ENCODE results near the gene AARSD1. TPM values are rescaled to one million over a fixed set of nuclear protein-coding genes. Genes with fewer than 3 reads are reported as not detected.
A peak's percentile ranks its signal among the peaks of the same experiment; 100 is the strongest.

The AARSD1 gene, protein sequence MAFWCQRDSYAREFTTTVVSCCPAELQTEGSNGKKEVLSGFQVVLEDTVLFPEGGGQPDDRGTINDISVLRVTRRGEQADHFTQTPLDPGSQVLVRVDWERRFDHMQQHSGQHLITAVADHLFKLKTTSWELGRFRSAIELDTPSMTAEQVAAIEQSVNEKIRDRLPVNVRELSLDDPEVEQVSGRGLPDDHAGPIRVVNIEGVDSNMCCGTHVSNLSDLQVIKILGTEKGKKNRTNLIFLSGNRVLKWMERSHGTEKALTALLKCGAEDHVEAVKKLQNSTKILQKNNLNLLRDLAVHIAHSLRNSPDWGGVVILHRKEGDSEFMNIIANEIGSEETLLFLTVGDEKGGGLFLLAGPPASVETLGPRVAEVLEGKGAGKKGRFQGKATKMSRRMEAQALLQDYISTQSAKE
- total RNA-seq = 16.2 and 16.7 TPM in 2 replicates

DNA sequence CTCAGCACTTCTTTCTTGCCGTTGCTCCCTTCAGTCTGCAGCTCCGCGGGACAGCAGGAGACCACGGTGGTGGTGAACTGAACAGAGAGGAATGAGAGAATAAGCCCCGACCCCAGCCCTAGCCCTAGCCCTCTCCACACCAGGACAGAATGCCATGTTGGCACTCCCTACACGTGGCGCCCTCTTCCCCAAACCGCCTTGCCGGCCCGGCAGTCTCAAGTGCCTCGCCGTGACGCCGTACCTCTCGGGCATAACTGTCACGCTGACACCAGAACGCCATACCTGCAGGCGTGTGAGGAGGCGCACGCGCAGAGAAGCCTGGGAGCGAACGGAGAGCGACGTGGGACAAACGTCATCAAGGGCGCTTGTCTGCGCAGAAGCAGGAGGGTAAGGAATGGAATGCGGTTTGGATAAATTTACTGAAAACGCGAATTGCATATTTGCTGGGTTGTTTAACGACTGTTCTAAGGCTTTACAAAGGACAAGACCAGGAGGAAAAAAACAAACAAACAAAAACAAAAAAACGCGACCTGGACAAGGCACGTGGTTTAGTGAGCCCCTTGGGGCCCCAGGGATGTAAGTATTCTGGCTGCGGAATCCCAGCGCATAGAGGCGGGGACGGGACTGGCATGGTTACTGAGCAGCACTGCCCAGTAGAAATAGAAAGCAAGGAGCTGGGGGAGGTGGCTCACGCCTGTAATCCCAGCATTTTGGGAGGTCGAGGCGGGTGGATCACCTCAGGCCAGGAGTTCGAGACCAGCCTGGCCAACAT is at the start of gene AARSD1:
AARSD1 (minus strand) TSS at position 294 of the 772 bp plus-strand sequence; CDS start at position 280, 14 bp downstream.

GRCh38 chr17:43006639-43007551 is 42.6 kb upstream of the AARSD1 start, which contains the start of gene IFI35:
TSS of gene IFI35 (plus strand) at chr17:43006784. CDS start at chr17:43006948, 164 bp downstream.

DNA sequence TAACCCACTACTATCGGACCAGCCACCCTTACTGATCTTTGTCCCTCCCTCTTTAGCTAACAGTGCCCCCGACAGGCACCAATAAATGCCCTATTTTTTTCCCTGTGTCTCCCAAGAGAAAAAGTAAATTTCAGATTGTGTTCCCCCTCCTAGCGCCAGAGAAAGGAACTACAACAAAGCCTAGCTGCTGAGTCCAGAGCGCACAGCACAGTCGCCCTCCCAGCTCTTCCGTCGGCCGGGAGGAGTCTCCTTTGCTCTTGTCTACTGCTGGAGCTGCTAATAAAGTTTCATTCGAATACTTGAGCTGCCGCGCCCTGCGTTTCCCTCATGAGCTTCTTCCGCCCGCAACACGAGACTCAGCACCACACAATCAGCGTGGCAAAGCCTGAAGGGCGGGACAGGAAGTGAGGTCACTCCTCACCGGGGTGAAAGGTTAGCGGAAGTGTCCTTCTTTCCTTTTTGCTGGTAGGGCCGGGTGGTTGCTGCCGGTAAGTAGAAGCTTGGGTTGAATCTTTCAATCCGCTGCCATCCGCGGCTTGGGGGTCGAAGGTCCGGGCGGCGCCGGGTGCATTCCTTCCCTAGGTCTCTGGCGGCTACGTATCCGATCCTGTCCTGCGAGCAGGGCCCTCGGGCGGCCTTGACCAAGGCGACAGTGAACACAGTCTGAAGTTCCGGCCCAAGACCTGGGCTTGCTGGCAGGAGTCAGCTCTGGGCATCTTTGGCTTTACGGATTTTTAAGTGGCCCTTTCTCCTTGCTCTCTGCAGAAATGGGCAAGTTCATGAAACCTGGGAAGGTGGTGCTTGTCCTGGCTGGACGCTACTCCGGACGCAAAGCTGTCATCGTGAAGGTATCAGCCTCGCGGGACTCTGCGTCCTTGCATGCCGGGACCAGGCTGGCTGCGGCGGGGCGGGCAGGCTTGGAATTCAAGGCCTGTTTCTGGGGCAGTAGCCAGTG is 34.0 kb upstream of the AARSD1 start, which contains the start of gene RPL27:
RPL27 (plus strand) TSS at position 436 of the 955 bp plus-strand sequence; CDS start at position 768, 332 bp downstream.

DNA sequence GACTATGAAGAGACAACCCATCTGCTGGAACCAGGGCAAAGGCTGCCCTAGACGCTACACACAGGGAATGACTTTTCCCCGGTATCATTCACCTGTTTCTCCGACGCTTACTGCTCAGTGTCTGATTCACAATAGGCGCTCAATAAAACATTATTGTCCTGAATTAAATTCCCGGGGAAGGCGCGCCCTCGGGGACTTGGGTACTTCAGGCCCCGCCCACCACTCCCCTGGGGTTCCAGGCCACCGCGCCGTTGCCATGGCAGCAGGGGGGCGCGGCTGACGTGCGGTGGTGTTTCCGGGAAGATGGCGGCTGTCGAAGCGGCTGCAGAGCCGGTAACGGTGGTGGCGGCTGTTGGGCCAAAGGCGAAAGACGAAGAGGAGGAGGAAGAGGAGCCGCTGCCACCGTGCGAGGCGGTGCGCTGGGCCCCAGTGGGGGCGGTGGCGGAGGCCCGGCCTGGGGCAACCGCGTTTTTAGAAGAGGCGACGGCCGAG is 16.1 kb upstream of the AARSD1 start, which contains the start of gene RUNDC1:
RUNDC1 (plus strand) TSS at position 292 of the 492 bp plus-strand sequence; CDS start at position 304, 12 bp downstream.

DNA sequence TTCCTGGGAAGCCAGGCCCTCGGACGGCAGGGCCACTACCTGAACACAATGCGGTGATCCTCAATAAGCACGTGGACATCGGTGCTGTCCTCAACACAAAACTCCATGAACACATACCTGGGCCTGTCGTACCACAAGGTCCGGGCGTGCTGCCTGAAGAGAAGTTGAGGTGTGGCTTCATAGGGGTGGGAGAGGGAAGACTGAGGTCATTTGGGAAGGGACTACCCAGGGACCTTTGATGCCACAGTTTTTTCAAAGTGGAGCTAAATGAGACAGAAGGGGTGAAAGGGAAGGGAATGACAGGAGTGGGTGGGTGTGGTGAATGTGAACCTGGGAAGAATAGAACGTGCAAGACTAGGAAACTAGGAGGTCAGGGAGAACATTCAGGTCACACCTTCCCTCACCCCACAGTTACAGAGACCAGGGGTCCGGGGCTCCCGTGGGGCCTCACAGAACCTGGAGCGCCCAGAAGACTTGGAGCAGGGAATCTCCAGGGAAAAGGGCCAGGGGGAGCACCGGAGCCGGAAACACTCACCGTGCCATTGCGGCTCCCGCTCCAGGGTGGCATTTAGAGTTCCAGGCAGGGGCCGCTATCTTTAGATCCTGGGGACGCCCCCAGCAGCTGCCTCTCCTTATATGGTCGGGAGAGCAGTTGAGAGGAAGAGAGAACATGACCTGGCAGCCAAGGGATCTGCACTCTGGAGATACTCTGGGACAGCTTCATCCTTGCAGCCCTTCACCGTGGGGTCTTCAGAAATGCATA is 15.4 kb upstream of the AARSD1 start, which contains the start of gene PTGES3L:
PTGES3L (minus strand) TSS at position 570 of the 763 bp plus-strand sequence; CDS start at position 543, 27 bp downstream.

Small RNA genes within 50 kb of the gene (small RNA-seq; reads per million reads assigned to genes)
- gene AARSD1 = 0.61 reads per million, percentile 20 among the genes with 10 or more reads in this experiment
- not detected for gene RF00561

Other genes with a start within 250 kb of the AARSD1 start
- gene EZH1, start 219.4 kb downstream of the AARSD1 start, total RNA-seq = 26.6 and 27.7 TPM in 2 replicates
- gene RAMP2, start 203.2 kb downstream of the AARSD1 start, total RNA-seq = 0.22 TPM in 1 of 2 replicates, not detected in the other
- 51.0 and 57.1 TPM in 2 replicates for gene VPS25, start 191.0 kb downstream of the AARSD1 start, total RNA-seq
- under 0.01 TPM in 1 of 2 replicates, not detected in the other for gene WNK4, start 183.8 kb downstream of the AARSD1 start, total RNA-seq
- 48.9 and 52.8 TPM in 2 replicates for gene COA3, start 165.8 kb downstream of the AARSD1 start, total RNA-seq
- 0.13 and 0.65 TPM in 2 replicates for gene CNTD1, start 165.6 kb downstream of the AARSD1 start, total RNA-seq
- gene BECN1, start 140.2 kb downstream of the AARSD1 start, total RNA-seq = 73.6 and 81.3 TPM in 2 replicates
- gene PSME3, start 131.1 kb downstream of the AARSD1 start, total RNA-seq = 85.0 and 90.0 TPM in 2 replicates
- gene AOC2, start 119.9 kb downstream of the AARSD1 start, total RNA-seq = 1.3 and 2.6 TPM in 2 replicates
- 0.13 and 0.54 TPM in 2 replicates for gene AOC3, start 113.3 kb downstream of the AARSD1 start, total RNA-seq
- not detected in 2 replicates for gene G6PC1, start 63.7 kb downstream of the AARSD1 start, total RNA-seq
- gene PTGES3L, start 15.6 kb upstream of the AARSD1 start, total RNA-seq = 0.11 and 0.52 TPM in 2 replicates
- 11.0 and 11.8 TPM in 2 replicates for gene RUNDC1, start 16.1 kb upstream of the AARSD1 start, total RNA-seq
- gene RPL27, start 34.0 kb upstream of the AARSD1 start, total RNA-seq = 992 and 1,718 TPM in 2 replicates
- gene IFI35, start 42.3 kb upstream of the AARSD1 start, total RNA-seq = 43.2 and 51.2 TPM in 2 replicates
- 322 and 382 TPM in 2 replicates for gene VAT1, start 57.9 kb upstream of the AARSD1 start, total RNA-seq
- 0.54 and 0.78 TPM in 2 replicates for gene RND2, start 60.8 kb upstream of the AARSD1 start, total RNA-seq
- 15.3 and 20.2 TPM in 2 replicates for gene BRCA1, start 160.9 kb upstream of the AARSD1 start, total RNA-seq
- 152 and 156 TPM in 2 replicates for gene NBR1, start 206.8 kb upstream of the AARSD1 start, total RNA-seq
- 8.1 and 8.2 TPM in 2 replicates for gene TMEM106A, start 247.4 kb upstream of the AARSD1 start, total RNA-seq